Neural progenitor cell (in vitro differentiated cells): Measurements from ENCODE around the gene SLC37A1.

Source experiments
- EZH2 ChIP-seq: fragments of 200-600 bp; sonication (generic); IDR thresholded peaks from 2 replicates; pipeline ENCODE4 v1.6.1; 2017; ENCODE audit warnings: antibody characterized with exemption, mild to moderate bottlenecking, moderate library complexity
- EZH2phosphoT487 ChIP-seq: fragments of 200-600 bp; sonication (generic); IDR thresholded peaks from 2 replicates; pipeline ENCODE4 v1.6.1; 2017; ENCODE audit warnings: antibody characterized with exemption
- TF ChIP-seq, protein P1 (sequence below): fragments of 200-600 bp; sonication (generic); IDR thresholded peaks from 2 replicates; pipeline ENCODE4 v1.5.1; 2017; ENCODE audit warnings: antibody characterized with exemption, mild to moderate bottlenecking

DNA sequence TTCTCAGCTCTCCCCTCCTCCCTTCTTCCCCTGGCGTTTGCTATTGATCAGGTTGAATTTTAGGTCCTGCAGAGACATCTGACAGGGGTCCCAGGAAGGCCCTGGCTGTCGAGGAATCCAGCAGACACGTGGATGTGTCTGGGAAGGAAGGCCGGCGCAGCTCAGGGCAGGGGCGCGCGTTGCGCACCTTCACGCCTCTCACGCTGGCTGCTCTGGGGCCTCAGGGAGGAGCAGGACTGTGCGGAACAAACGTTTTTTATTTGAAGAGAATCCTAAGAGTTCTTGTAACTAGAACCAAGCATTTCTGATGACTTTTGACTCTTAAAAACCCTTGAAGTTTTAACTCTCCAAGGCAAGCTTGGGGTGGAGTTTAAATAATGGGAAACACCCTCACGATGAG is 54.2 kb downstream of the SLC37A1 start:
- TF ChIP-seq, protein P1, sequence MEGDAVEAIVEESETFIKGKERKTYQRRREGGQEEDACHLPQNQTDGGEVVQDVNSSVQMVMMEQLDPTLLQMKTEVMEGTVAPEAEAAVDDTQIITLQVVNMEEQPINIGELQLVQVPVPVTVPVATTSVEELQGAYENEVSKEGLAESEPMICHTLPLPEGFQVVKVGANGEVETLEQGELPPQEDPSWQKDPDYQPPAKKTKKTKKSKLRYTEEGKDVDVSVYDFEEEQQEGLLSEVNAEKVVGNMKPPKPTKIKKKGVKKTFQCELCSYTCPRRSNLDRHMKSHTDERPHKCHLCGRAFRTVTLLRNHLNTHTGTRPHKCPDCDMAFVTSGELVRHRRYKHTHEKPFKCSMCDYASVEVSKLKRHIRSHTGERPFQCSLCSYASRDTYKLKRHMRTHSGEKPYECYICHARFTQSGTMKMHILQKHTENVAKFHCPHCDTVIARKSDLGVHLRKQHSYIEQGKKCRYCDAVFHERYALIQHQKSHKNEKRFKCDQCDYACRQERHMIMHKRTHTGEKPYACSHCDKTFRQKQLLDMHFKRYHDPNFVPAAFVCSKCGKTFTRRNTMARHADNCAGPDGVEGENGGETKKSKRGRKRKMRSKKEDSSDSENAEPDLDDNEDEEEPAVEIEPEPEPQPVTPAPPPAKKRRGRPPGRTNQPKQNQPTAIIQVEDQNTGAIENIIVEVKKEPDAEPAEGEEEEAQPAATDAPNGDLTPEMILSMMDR: no peak
- TF ChIP-seq EZH2 (no peak), EZH2phosphoT487 (no peak)
